Colonic mucosa (tissue), 4 donors: ENCODE results near the gene OR11H6. TPM values are rescaled to one million over a fixed set of nuclear protein-coding genes. Genes with fewer than 3 reads are reported as not detected.
"Not testable (repeated sequence)": the region's sequence is repeated elsewhere in the genome, so short reads cannot be mapped to it uniquely, and the experiment has no call there.

Experiments used
- DNase-seq: peaks from one replicate; pipeline ENCODE4 v3.0.0-alpha.2; 2020
- H3K27ac ChIP-seq: fragments of 200-600 bp; one replicate; pipeline ENCODE4 v1.8.0; 2021
- H3K27me3 ChIP-seq: fragments of 200-600 bp; one replicate; pipeline ENCODE4 v1.8.0; 2021
- H3K36me3 ChIP-seq: fragments of 200-600 bp; one replicate; pipeline ENCODE4 v1.8.0; 2021
- H3K4me1 ChIP-seq: fragments of 200-600 bp; one replicate; pipeline ENCODE4 v1.8.0; 2021; ENCODE audit warnings: mild to moderate bottlenecking
- H3K4me3 ChIP-seq: fragments of 200-600 bp; one replicate; pipeline ENCODE4 v1.8.0; 2021
- H3K9ac ChIP-seq, 2 donors: one replicate each; pipeline ENCODE4 v1.7.0; 2013; ENCODE audit warnings: control low read depth in 2 of 2, low read depth in 2 of 2, low read length in 2 of 2
- H3K9me3 ChIP-seq: fragments of 200-600 bp; one replicate; pipeline ENCODE4 v1.8.0; 2021
- intact Hi-C: fragments of 100-400 bp; cut with DNase I; formaldehyde crosslinking; loops from one replicate; pipeline ENCODE4 v1.14.1; 2022
- total RNA-seq, 2 donors: library from RNA; stranded (reverse); fragmentation: NEBNext Ultra II Directional in 1 of 2; extraction: Animal tissue kit (Norgen Biotek cat#: 25700) in 1 of 2; gene quantifications; one replicate each; pipeline ENCODE4 v1.2.1, GENCODE V29; 2021
- TF ChIP-seq, protein P1 (sequence below): fragments of 200-600 bp; IDR thresholded peaks from one replicate; pipeline ENCODE4 v1.8.0; 2022; ENCODE audit warnings: antibody characterized with exemption, mild to moderate bottlenecking
- donor health status: healthy.
- donor health status: DM: no; HTN: no; CAD: no.
- donor health status: DM: no; HTN: no; CAD: no.

Gene OR11H6, protein sequence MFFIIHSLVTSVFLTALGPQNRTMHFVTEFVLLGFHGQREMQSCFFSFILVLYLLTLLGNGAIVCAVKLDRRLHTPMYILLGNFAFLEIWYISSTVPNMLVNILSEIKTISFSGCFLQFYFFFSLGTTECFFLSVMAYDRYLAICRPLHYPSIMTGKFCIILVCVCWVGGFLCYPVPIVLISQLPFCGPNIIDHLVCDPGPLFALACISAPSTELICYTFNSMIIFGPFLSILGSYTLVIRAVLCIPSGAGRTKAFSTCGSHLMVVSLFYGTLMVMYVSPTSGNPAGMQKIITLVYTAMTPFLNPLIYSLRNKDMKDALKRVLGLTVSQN
- total RNA-seq: not detected

DNA sequence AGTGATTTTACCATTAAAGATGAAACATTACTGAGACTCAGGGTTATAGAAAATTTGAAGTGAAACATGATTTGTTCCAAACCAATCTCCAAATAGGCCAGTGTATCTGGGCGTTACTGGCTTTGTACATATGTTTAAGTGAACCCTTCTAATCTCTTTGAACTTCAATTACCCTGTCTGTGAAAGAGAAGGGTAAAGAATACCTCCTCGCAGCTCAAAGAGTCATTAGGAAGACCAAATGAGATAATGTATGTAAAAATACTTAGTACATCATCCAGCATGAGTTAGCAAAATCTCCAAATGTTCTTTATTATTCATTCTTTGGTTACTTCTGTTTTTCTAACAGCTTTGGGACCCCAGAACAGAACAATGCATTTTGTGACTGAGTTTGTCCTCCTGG lies at the start of gene OR11H6:
OR11H6 (plus strand) TSS at position 301 of the 400 bp plus-strand sequence; CDS start at position 301, 0 bp downstream.
- no peaks in the 10 kb centered on the region for H3K27me3 ChIP-seq
- intact Hi-C loops: no loop called here
- H3K27ac ChIP-seq: no peak within 1 kb of the TSS
- no peak within 1 kb of the TSS for H3K4me3 ChIP-seq
- no peak for DNase-seq
- no peak within 1 kb of the TSS for H3K9ac ChIP-seq
- TF ChIP-seq, protein P1, sequence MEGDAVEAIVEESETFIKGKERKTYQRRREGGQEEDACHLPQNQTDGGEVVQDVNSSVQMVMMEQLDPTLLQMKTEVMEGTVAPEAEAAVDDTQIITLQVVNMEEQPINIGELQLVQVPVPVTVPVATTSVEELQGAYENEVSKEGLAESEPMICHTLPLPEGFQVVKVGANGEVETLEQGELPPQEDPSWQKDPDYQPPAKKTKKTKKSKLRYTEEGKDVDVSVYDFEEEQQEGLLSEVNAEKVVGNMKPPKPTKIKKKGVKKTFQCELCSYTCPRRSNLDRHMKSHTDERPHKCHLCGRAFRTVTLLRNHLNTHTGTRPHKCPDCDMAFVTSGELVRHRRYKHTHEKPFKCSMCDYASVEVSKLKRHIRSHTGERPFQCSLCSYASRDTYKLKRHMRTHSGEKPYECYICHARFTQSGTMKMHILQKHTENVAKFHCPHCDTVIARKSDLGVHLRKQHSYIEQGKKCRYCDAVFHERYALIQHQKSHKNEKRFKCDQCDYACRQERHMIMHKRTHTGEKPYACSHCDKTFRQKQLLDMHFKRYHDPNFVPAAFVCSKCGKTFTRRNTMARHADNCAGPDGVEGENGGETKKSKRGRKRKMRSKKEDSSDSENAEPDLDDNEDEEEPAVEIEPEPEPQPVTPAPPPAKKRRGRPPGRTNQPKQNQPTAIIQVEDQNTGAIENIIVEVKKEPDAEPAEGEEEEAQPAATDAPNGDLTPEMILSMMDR: no peak
- no peaks in the 10 kb centered on the region for H3K36me3 ChIP-seq
- no peaks in the 10 kb centered on the region for H3K4me1 ChIP-seq
- H3K9me3 ChIP-seq: no peaks in the 10 kb centered on the region

DNA sequence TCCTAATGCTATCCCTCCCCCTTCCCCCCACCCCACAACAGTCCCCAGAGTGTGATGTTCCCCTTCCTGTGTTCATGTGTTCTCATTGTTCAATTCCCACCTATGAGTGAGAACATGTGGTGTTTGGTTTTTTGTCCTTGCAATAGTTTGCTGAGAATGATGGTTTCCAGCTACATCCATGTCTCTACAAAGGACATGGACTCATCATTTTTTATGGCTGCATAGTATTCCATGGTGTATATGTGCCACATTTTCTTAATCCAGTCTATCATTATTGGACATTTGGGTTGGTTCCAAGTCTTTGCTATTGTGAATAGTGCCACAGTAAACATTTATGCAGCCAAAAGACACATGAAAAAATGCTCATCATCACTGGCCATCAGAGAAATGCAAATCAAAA lies 49.3 kb upstream of the OR11H6 start:
- H3K27ac ChIP-seq, H3K4me1 ChIP-seq, H3K4me3 ChIP-seq, H3K36me3 ChIP-seq, intact Hi-C loops, H3K27me3 ChIP-seq, H3K9ac ChIP-seq, DNase-seq, H3K9me3 ChIP-seq: not testable (repeated sequence)

DNA sequence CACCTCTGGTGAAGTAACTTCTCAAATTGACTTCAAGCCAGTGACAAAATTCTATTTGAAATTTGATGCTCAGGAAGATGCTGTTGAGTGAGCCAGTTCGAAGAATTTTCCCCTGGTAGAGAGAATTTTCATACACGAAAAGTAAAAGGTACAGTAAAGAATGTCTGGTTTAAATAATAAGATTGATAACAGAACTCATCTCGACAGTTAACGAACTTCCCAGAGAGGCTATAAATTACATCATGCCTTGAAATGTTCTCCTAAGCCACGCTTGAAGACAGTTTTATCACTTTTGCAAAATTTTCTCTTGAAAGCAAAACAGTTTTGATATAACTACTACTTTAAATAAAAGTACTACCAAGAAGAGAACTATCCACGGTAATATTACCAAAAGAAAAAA lies 47.2 kb upstream of the OR11H6 start:
- TF ChIP-seq, protein P1: no peak
- no peaks in the 10 kb centered on the region for H3K36me3 ChIP-seq
- intact Hi-C loops: no loop called here
- H3K9me3 ChIP-seq: no peaks in the 10 kb centered on the region
- H3K4me1 ChIP-seq: no peaks in the 10 kb centered on the region
- H3K4me3 ChIP-seq: no peak overlapping the region
- no peaks in the 10 kb centered on the region for H3K27me3 ChIP-seq
- no peak for DNase-seq
- H3K27ac ChIP-seq: no peak overlapping the region
- no peak overlapping the region for H3K9ac ChIP-seq

DNA sequence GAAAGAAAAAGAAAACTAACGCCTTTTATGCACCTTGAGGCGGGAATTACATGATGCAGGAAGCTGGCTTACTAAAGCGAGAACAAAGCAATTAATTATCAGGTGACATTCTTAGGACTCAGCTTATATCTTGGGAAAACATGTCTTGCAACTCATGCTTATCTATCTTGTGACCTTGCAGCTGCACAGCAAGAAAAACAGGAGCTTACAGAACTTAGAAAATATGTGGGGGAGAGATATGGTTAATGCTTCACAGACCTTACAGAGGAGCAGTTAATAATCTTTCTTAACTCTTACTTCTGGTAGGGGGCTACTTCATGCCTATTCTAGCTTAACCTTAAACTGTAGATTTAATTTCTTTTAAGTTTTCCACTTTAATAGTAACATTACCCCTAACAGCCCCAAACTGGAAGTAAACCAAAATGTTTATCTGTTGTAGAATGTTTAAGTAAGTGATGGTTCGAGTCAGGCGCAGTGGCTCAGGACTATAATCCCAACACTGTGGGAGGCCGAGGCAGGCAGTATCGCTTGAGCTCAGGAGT lies 46.0 kb upstream of the OR11H6 start:
- Histone ChIP-seq H3K27ac (no peak overlapping the region), H3K9ac (no peak overlapping the region)
- intact Hi-C loops: no loop called here

DNA sequence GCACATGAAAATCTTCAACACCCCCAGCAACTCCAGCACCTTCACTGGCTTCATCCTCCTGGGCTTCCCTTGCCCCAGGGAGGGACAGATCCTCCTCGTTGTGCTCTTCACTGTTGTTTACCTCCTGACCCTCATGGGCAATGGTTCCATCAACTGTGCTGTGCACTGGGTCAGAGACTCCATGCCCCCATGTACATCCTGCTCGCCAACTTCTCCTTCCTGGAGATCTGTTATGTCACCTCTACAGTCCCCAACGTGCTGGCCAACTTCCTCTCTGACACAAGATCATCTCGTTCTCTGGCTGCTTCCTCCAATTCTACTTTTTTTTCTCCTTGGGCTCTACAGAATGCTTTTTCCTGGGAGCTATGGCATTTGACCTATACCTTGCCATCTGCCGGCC lies 44.3 kb upstream of the OR11H6 start:
- intact Hi-C loops: no loop called here
- TF ChIP-seq, protein P1: no peak

More for the DNA sequence above, 46.0 kb upstream of the OR11H6 start:
- no peak for DNase-seq
- Histone ChIP-seq H3K4me1 (no peaks in the 10 kb centered on the region), H3K4me3 (no peak overlapping the region), H3K9me3 (no peaks in the 10 kb centered on the region), H3K36me3 (no peaks in the 10 kb centered on the region), H3K27me3 (no peaks in the 10 kb centered on the region)
- TF ChIP-seq, protein P1: no peak

DNA sequence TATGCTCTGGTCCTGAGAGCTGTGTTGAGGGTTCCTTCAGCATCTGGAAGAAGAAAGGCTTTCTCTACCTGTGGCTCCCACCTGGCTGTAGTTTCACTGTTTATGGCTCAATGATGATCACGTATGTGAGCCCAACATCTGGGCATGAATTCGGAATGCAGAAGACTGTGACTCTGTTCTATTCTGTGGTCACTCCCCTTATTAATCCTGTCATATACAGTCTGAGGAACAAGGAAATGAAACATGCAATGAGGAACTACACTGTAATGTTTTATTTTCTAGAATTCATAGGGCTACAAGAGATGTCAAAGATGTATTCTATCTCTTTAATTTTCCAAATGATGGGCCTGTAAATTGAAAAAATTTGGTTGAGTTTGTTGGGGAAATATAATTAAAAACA lies 43.6 kb upstream of the OR11H6 start:
- H3K27ac ChIP-seq: no peak overlapping the region
- no peaks in the 10 kb centered on the region for H3K9me3 ChIP-seq
- H3K9ac ChIP-seq: no peak overlapping the region
- no peak overlapping the region for H3K4me3 ChIP-seq
- DNase-seq: no peak
- TF ChIP-seq, protein P1: no peak
- H3K27me3 ChIP-seq: no peaks in the 10 kb centered on the region
- H3K4me1 ChIP-seq: no peaks in the 10 kb centered on the region
- H3K36me3 ChIP-seq: no peaks in the 10 kb centered on the region
- intact Hi-C loops: no loop called here

More for the DNA sequence above, 44.3 kb upstream of the OR11H6 start:
- H3K9me3 ChIP-seq: no peaks in the 10 kb centered on the region
- no peaks in the 10 kb centered on the region for H3K4me1 ChIP-seq
- H3K9ac ChIP-seq: no peak overlapping the region
- no peaks in the 10 kb centered on the region for H3K27me3 ChIP-seq
- no peak overlapping the region for H3K27ac ChIP-seq
- no peak for DNase-seq
- H3K4me3 ChIP-seq: no peak overlapping the region
- H3K36me3 ChIP-seq: no peaks in the 10 kb centered on the region
